ENCODE data around the gene TBC1D22A. TPM values are rescaled to one million over a fixed set of nuclear protein-coding genes. Genes with fewer than 3 reads are reported as not detected.

TBC1D22A gene
- total RNA-seq, 4 donors from 2014 or later = 18.8 to 25.2 (median 23.1) TPM

GRCh38 chr22:47204002-47204979 lies 441.8 kb downstream of the TBC1D22A start:
- Histone ChIP-seq H3K27me3 (peaks cover 20 to 34% (median 20%) of the 10 kb centered on the region in 3 donors), H3K36me3 (no peaks in the 10 kb centered on the region), H3K4me1 (no peaks in the 10 kb centered on the region), H3K9me3 (no peaks in the 10 kb centered on the region), H3K27ac (no peak overlapping the region), H3K4me3 (no peak overlapping the region)
- TF ChIP-seq POLR2A (IDR thresholded peaks at IDR 0.05) = no peak
- TF ChIP-seq, protein P1, sequence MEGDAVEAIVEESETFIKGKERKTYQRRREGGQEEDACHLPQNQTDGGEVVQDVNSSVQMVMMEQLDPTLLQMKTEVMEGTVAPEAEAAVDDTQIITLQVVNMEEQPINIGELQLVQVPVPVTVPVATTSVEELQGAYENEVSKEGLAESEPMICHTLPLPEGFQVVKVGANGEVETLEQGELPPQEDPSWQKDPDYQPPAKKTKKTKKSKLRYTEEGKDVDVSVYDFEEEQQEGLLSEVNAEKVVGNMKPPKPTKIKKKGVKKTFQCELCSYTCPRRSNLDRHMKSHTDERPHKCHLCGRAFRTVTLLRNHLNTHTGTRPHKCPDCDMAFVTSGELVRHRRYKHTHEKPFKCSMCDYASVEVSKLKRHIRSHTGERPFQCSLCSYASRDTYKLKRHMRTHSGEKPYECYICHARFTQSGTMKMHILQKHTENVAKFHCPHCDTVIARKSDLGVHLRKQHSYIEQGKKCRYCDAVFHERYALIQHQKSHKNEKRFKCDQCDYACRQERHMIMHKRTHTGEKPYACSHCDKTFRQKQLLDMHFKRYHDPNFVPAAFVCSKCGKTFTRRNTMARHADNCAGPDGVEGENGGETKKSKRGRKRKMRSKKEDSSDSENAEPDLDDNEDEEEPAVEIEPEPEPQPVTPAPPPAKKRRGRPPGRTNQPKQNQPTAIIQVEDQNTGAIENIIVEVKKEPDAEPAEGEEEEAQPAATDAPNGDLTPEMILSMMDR (IDR thresholded peaks at IDR 0.05 in 4 of 5, conservative IDR thresholded peaks at IDR 0.05 in 1 of 5) = no peak
- DNase-seq (no peak), ATAC-seq (no peak)
- in situ Hi-C loops (cut with MboI; ENCODE audit: low sequenced_read_pairs in 4 of 4) (no loop called here), intact Hi-C loops (cut with DNase I; ENCODE audit: low total_unique reads) (no loop called here)

GRCh38 chr22:47205081-47205491 lies 442.6 kb downstream of the TBC1D22A start:
- H3K36me3 ChIP-seq = no peaks in the 10 kb centered on the region
- in situ Hi-C loops (cut with MboI; ENCODE audit: low sequenced_read_pairs in 4 of 4) (no loop called here), intact Hi-C loops (cut with DNase I; ENCODE audit: low total_unique reads) (no loop called here)
- H3K9me3 ChIP-seq = no peaks in the 10 kb centered on the region
- H3K4me1 ChIP-seq = no peaks in the 10 kb centered on the region
- H3K27me3 ChIP-seq = peaks cover 15 to 26% (median 16%) of the 10 kb centered on the region in 3 donors
- no peak for DNase-seq
- no peak for ATAC-seq
- no peak for TF ChIP-seq POLR2A (IDR thresholded peaks at IDR 0.05)
- TF ChIP-seq, protein P1 (IDR thresholded peaks at IDR 0.05 in 4 of 5, conservative IDR thresholded peaks at IDR 0.05 in 1 of 5) = no peak
- H3K4me3 ChIP-seq = no peak overlapping the region
- H3K27ac ChIP-seq = no peak overlapping the region

- peaks cover 10 to 22% (median 14%) of the 10 kb centered on the region in 3 donors for H3K27me3 ChIP-seq
- no peak for ATAC-seq
Measured at GRCh38 chr22:47205554-47205953, 443.1 kb downstream of the TBC1D22A start.

DNA sequence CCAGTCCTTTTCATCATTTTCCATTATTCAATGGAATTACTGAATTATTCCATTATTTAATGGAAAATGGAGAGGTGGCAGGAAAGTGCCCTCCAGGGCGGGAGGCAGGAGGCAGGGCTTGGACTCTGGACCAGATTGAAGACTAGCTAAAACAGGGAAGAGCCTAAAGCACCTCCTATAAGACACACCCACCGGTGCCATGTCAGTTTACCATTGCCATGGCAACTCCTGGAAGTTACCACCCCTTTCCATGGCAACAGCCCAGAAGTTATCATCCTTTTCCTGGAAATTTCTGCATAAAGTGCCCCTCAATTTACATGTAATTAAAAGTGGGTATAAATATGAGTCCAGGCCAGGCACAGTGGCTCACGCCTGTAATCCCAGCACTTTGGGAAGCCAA lies 443.7 kb downstream of the TBC1D22A start:
- no peak overlapping the region for H3K27ac ChIP-seq
- intact Hi-C loops (cut with DNase I; ENCODE audit: low total_unique reads) (no loop called here), in situ Hi-C loops (cut with MboI; ENCODE audit: low sequenced_read_pairs in 4 of 4) (no loop called here)
- H3K36me3 ChIP-seq = no peaks in the 10 kb centered on the region
- no peaks in the 10 kb centered on the region for H3K9me3 ChIP-seq
- no peaks in the 10 kb centered on the region for H3K4me1 ChIP-seq
- TF ChIP-seq, protein P1 (IDR thresholded peaks at IDR 0.05 in 4 of 5, conservative IDR thresholded peaks at IDR 0.05 in 1 of 5) = no peak
- no peak for TF ChIP-seq POLR2A (IDR thresholded peaks at IDR 0.05)
- DNase-seq = no peak
- H3K27me3 ChIP-seq = peaks cover 8 to 15% (median 8%) of the 10 kb centered on the region in 3 donors
- no peak for ATAC-seq
- no peak overlapping the region for H3K4me3 ChIP-seq

More at GRCh38 chr22:47205554-47205953, 443.1 kb downstream of the TBC1D22A start:
- Histone ChIP-seq H3K27ac (no peak overlapping the region), H3K36me3 (no peaks in the 10 kb centered on the region), H3K9me3 (no peaks in the 10 kb centered on the region), H3K4me3 (no peak overlapping the region), H3K4me1 (no peaks in the 10 kb centered on the region)
- DNase-seq = no peak
- intact Hi-C loops (cut with DNase I; ENCODE audit: low total_unique reads) = no loop called here
- in situ Hi-C loops (cut with MboI; ENCODE audit: low sequenced_read_pairs in 4 of 4) = no loop called here
- no peak for TF ChIP-seq POLR2A (IDR thresholded peaks at IDR 0.05)
- TF ChIP-seq, protein P1 (IDR thresholded peaks at IDR 0.05 in 4 of 5, conservative IDR thresholded peaks at IDR 0.05 in 1 of 5) = no peak

Data from gastrocnemius medialis (tissue), 4 donors.